ENCODE measurements around the gene ZSWIM4. TPM values are rescaled to one million over a fixed set of nuclear protein-coding genes. Genes with fewer than 3 reads are reported as not detected.

Gene ZSWIM4
- total and polyA plus RNA-seq, 2 of the 13 experiments (the other 11 are each of a cell fraction or from before 2014, with no cell fraction given): 0.33 to 0.86 TPM

- TF ChIP-seq PPARG (CRISPR knock-in tag; conservative IDR thresholded peaks at IDR 0.05) (no peak), ZC3H13 (CRISPR knock-in tag; IDR thresholded peaks at IDR 0.05) (0 out of 2 replicates have a peak, but pooled peaks have one; percentile 40), MXI1 (IDR thresholded peaks at IDR 0.05; ENCODE audit: borderline replicate concordance, low read depth, low read length) (no peak), ZNF274 (CRISPR knock-in tag; IDR thresholded peaks at IDR 0.05) (no peak), ZMYM3 (CRISPR knock-in tag; IDR thresholded peaks at IDR 0.05) (0 out of 2 replicates have a peak, but pooled peaks have one; percentile 28)
These were observed 32.0 kb upstream of the ZSWIM4 start (continued) for GRCh38 chr19:13763265-13763664.

- no peak for FAIRE-seq
- in situ Hi-C loops (cut with HindIII; ENCODE audit: extremely low pct_ligation_motif_present, low pct_unique_long_range_greater_than_20kb) (loop anchor here (25.0 kb wide), 1 partner anchor 298 kb away; the partner anchor contains the start of genes MISP3 and PALM3), intact Hi-C loops (cut with micrococcal nuclease; ENCODE audit: unreplicated experiment) (no loop called here)
- Histone ChIP-seq H3K79me2 (ENCODE audit: insufficient read depth, low read length) (peaks cover 7% of the 10 kb centered on the region), H3K9me3 (ENCODE audit: low read length) (no peaks in the 10 kb centered on the region), H3K4me3 (replicated peaks in 1 of 3; ENCODE audit: insufficient read depth in 1 of 3, low read depth in 2 of 3, low read length in 3 of 3) (peak within 1 kb of the TSS; percentile 75 to 87 (median 76)), H3K27me3 (ENCODE audit: control insufficient read depth in 1 of 2, insufficient read depth in 2 of 2, low read length in 2 of 2) (no peaks in the 10 kb centered on the region), H3K27ac (ENCODE audit: extremely low read length, insufficient read depth, low read length) (peak within 1 kb of the TSS; percentile 67), H3K36me3 (replicated peaks in 1 of 2; ENCODE audit: control insufficient read depth in 1 of 2, insufficient read depth in 2 of 2, low read length in 2 of 2) (peaks cover 0 to 8% of the 10 kb centered on the region in 2 experiments; a peak in 2 of 5 replicates), H4K20me1 (ENCODE audit: insufficient read depth, low read length) (no peaks in the 10 kb centered on the region), H3K4me1 (ENCODE audit: insufficient read depth, low read length) (peaks cover 32% of the 10 kb centered on the region), H2AFZ (ENCODE audit: low read length) (no peak within 1 kb of the TSS), H3K4me2 (ENCODE audit: low read depth, low read length) (peak within 1 kb of the TSS; percentile 98), H3K9ac (ENCODE audit: insufficient read depth, low read depth, low read length) (peak within 1 kb of the TSS; percentile 91)
- peak; percentile 39 for DNase-seq (ENCODE audit: low spot score)
- ChIA-PET POLR2A (interaction anchor here (0.9 to 2.1 kb wide), 6 partner anchors 10 to 98 kb away, joined by 3 to 21 read pairs (median 5); partner anchors contain the start of gene C19orf53), CTCF (ENCODE audit: low intra/inter-chr PET ratio, low total read pairs) (no interaction called here)
- whole genome bisulfite sequencing (ENCODE audit: low lambda C conversion rate): 20% methylated on average over 20 of the region's 67 CpGs
- BruUV-seq (replicated peaks): TSS peak; percentile 97
- peak; percentile 76 for ATAC-seq
- TF ChIP-seq TCF12 (IDR thresholded peaks at IDR 0.05) (no peak), TCF12 (CRISPR knock-in tag; IDR thresholded peaks at IDR 0.05) (no peak), HDAC1 (CRISPR knock-in tag; IDR thresholded peaks at IDR 0.05) (peak; percentile 53), ZSCAN25 (CRISPR knock-in tag; IDR thresholded peaks at IDR 0.05) (no peak; the same call in 1 of the 2 replicates), E2F1 (CRISPR knock-in tag; IDR thresholded peaks at IDR 0.05) (0 out of 2 replicates have a peak, but pooled peaks have one; percentile 47), ZNF598 (CRISPR knock-in tag; IDR thresholded peaks at IDR 0.05; ENCODE audit: borderline replicate concordance) (peak; percentile 28; the same call in 1 of the 2 replicates), ZNF609 (CRISPR knock-in tag; IDR thresholded peaks at IDR 0.05; ENCODE audit: borderline replicate concordance) (0 out of 2 replicates have a peak, but pooled peaks have one; percentile 16), MED1 (CRISPR knock-in tag; IDR thresholded peaks at IDR 0.05) (0 out of 2 replicates have a peak, but pooled peaks have one; percentile 12), PHF8 (CRISPR knock-in tag; IDR thresholded peaks at IDR 0.05) (peak; percentile 78), GPN1 (CRISPR knock-in tag; IDR thresholded peaks at IDR 0.05; ENCODE audit: borderline replicate concordance) (no peak)
- TF ChIP-seq, protein P1, sequence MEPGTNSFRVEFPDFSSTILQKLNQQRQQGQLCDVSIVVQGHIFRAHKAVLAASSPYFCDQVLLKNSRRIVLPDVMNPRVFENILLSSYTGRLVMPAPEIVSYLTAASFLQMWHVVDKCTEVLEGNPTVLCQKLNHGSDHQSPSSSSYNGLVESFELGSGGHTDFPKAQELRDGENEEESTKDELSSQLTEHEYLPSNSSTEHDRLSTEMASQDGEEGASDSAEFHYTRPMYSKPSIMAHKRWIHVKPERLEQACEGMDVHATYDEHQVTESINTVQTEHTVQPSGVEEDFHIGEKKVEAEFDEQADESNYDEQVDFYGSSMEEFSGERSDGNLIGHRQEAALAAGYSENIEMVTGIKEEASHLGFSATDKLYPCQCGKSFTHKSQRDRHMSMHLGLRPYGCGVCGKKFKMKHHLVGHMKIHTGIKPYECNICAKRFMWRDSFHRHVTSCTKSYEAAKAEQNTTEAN (CRISPR knock-in tag; conservative IDR thresholded peaks at IDR 0.05): no peak
These were observed 31.0 kb upstream of the ZSWIM4 start, which contains the start of gene MRI1 for GRCh38 chr19:13764101-13764807. Gene MRI1 (plus strand): TSS chr19:13764522. CDS start chr19:13764589, 67 bp downstream.
